Colonic mucosa (tissue), 4 donors: ENCODE results near the gene SECISBP2L. TPM values are rescaled to one million over a fixed set of nuclear protein-coding genes. Genes with fewer than 3 reads are reported as not detected.

Experiments used
- DNase-seq: peaks from one replicate; pipeline ENCODE4 v3.0.0-alpha.2; 2020
- H3K27ac ChIP-seq: fragments of 200-600 bp; one replicate; pipeline ENCODE4 v1.8.0; 2021
- H3K27me3 ChIP-seq: fragments of 200-600 bp; one replicate; pipeline ENCODE4 v1.8.0; 2021
- H3K36me3 ChIP-seq: fragments of 200-600 bp; one replicate; pipeline ENCODE4 v1.8.0; 2021
- H3K4me1 ChIP-seq: fragments of 200-600 bp; one replicate; pipeline ENCODE4 v1.8.0; 2021; ENCODE audit warnings: mild to moderate bottlenecking
- H3K4me3 ChIP-seq: fragments of 200-600 bp; one replicate; pipeline ENCODE4 v1.8.0; 2021
- H3K9ac ChIP-seq, 2 donors: one replicate each; pipeline ENCODE4 v1.7.0; 2013; ENCODE audit warnings: control low read depth in 2 of 2, low read depth in 2 of 2, low read length in 2 of 2
- H3K9me3 ChIP-seq: fragments of 200-600 bp; one replicate; pipeline ENCODE4 v1.8.0; 2021
- intact Hi-C: fragments of 100-400 bp; cut with DNase I; formaldehyde crosslinking; loops from one replicate; pipeline ENCODE4 v1.14.1; 2022
- total RNA-seq, 2 donors: library from RNA; stranded (reverse); fragmentation: NEBNext Ultra II Directional in 1 of 2; extraction: Animal tissue kit (Norgen Biotek cat#: 25700) in 1 of 2; gene quantifications; one replicate each; pipeline ENCODE4 v1.2.1, GENCODE V29; 2021
- TF ChIP-seq, protein P1 (sequence below): fragments of 200-600 bp; IDR thresholded peaks from one replicate; pipeline ENCODE4 v1.8.0; 2022; ENCODE audit warnings: antibody characterized with exemption, mild to moderate bottlenecking
- donor health status: healthy.
- donor health status: DM: no; HTN: no; CAD: no.
- donor health status: DM: no; HTN: no; CAD: no.

Gene SECISBP2L
- total RNA-seq, 2 donors from 2014 or later, result 26.9 to 45.2 TPM

DNA sequence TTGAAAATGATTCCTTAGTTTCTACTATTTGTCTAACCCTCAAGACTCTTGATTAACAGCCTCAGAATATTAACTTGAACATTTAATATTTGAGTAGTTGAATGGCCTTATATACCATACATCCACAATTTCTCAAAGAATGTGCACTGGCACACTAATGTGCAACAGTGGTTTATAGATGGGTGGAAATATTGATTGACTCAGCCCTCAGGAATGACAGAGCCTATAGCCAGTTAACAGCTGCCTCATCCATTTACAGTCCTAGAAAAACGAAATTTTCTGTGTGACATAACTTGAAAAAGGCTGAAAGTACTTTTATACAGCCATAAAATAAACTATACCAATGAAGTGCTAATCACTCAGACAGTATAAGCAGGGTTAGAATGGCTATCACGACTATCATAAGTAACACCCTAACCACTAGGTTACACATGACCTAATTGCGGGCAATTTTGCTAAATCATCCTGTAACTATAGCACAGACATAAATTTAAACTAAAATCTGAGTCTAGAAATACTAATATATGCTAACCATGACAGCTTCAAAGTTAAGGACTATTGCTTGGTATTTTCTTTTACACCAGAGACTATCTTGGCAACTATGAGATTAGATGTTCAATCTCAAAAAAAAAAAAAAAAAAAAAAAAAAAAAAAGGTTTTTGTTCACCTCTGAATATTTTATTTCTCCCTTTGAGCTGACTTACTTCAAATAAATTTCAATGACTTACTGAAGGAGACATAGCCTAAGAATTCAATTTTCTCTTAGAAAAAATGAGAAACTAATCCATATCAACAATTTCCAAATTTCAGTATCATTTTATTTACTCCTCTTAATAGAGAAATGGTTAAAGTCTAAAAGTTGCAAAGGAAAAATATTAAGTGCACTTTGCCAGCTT, 9.3 kb downstream of the SECISBP2L start:
- Histone ChIP-seq H3K9ac (no peak overlapping the region), H3K27ac (no peak overlapping the region), H3K4me3 (no peak overlapping the region), H3K36me3 (no peaks in the 10 kb centered on the region), H3K4me1 (no peaks in the 10 kb centered on the region), H3K9me3 (no peaks in the 10 kb centered on the region), H3K27me3 (no peaks in the 10 kb centered on the region)
- DNase-seq, result no peak
- intact Hi-C loops, result no loop called here
- TF ChIP-seq, protein P1, sequence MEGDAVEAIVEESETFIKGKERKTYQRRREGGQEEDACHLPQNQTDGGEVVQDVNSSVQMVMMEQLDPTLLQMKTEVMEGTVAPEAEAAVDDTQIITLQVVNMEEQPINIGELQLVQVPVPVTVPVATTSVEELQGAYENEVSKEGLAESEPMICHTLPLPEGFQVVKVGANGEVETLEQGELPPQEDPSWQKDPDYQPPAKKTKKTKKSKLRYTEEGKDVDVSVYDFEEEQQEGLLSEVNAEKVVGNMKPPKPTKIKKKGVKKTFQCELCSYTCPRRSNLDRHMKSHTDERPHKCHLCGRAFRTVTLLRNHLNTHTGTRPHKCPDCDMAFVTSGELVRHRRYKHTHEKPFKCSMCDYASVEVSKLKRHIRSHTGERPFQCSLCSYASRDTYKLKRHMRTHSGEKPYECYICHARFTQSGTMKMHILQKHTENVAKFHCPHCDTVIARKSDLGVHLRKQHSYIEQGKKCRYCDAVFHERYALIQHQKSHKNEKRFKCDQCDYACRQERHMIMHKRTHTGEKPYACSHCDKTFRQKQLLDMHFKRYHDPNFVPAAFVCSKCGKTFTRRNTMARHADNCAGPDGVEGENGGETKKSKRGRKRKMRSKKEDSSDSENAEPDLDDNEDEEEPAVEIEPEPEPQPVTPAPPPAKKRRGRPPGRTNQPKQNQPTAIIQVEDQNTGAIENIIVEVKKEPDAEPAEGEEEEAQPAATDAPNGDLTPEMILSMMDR, result no peak

DNA sequence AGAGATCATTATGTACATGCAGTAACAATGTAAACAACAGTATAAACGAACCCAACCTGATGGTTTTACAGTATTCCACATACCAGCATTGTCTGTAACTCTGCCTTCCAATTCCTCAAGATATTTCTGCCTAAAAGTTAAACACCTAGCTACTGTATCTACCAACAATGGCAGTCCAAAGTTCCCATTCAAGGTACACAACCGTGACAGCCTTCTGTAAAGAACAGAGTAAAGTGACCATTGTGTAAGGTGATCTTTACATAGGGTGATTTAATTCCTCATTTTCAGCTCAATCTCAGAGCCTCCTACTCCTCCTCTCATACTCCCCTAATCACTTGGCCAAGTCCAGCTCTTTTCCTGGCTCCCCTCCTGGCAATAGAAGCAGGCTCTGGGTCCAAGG, 10.4 kb downstream of the SECISBP2L start:
- H3K27ac ChIP-seq, result no peak overlapping the region
- no peaks in the 10 kb centered on the region for H3K9me3 ChIP-seq
- no peaks in the 10 kb centered on the region for H3K36me3 ChIP-seq
- TF ChIP-seq, protein P1, result no peak
- no peak overlapping the region for H3K4me3 ChIP-seq
- intact Hi-C loops, result no loop called here
- no peak for DNase-seq
- no peak overlapping the region for H3K9ac ChIP-seq
- H3K27me3 ChIP-seq, result no peaks in the 10 kb centered on the region
- no peaks in the 10 kb centered on the region for H3K4me1 ChIP-seq

DNA sequence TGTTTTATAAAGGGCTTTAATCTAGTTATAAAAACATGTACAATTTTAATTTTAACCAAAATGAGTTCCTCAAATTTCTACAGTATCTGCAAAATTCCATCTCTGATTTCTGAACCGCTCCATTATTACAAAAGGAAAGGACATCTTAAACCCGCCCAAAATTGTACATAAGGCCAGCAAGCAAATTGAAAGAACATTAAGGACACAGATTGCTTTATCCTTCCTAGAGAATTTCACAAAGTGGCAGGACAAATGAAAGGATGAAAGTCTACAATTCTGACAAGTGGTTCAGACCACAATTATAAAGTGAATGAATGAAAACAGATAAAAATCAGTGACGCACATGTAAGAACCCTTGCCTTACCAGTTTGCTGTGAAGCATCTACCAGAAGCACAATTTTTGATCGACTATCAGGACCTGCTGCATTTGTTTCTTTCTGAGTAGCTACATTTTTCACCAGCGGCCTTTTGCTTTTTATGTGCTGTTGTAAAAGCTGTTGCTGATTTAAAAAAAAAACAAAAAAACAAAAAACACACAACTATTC, 13.6 kb downstream of the SECISBP2L start:
- H3K36me3 ChIP-seq, result no peaks in the 10 kb centered on the region
- no peak overlapping the region for H3K27ac ChIP-seq
- TF ChIP-seq, protein P1, result no peak
- no peaks in the 10 kb centered on the region for H3K9me3 ChIP-seq
- intact Hi-C loops, result no loop called here
- no peak for DNase-seq
- H3K9ac ChIP-seq, result no peak overlapping the region
- no peaks in the 10 kb centered on the region for H3K27me3 ChIP-seq
- H3K4me3 ChIP-seq, result no peak overlapping the region
- H3K4me1 ChIP-seq, result no peaks in the 10 kb centered on the region

DNA sequence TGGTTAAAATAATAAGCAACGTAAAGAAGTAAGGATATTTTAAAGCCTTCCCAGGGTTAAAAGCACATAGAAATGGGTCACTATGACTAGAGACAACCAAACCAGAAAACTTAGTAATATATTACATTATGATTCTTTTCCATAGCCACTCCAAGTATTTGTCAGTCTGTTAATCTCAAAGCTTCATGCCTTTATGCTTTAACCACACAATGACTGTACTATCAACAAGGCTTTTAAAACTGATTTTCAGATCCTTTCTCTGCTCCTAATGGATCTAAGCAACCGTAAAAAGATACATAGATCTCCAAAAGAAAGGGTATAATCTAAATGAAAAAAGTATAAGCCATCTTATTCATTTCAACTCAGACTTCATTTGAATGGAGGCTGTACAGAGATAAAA, 14.4 kb downstream of the SECISBP2L start:
- Histone ChIP-seq H3K27me3 (no peaks in the 10 kb centered on the region), H3K4me3 (no peak overlapping the region), H3K27ac (no peak overlapping the region), H3K36me3 (no peaks in the 10 kb centered on the region), H3K4me1 (no peaks in the 10 kb centered on the region), H3K9me3 (no peaks in the 10 kb centered on the region), H3K9ac (no peak overlapping the region)
- no peak for DNase-seq
- TF ChIP-seq, protein P1, result no peak
- intact Hi-C loops, result no loop called here

DNA sequence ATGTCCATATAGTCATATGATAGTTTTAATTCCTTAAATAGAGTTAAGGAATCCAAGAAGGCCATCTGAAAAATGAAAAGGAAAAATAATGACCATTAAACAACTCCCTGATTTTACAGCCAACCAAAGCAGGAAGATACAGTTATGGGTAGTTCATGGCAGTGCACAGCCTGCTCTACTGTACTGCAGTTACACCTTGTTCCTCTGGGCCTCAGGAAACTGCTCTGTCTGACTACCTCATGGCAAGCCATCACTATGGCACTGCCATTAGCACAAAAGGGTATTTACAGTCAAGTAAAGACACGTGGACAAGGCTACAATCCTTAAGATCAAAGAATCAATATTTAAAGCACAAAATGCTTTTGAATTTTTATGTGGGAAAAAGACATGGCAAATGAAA, 19.5 kb downstream of the SECISBP2L start:
- H3K4me3 ChIP-seq, result no peak overlapping the region
- no peaks in the 10 kb centered on the region for H3K9me3 ChIP-seq
- no peak overlapping the region for H3K27ac ChIP-seq
- intact Hi-C loops, result no loop called here
- no peak for DNase-seq
- H3K4me1 ChIP-seq, result no peaks in the 10 kb centered on the region
- no peak overlapping the region for H3K9ac ChIP-seq
- TF ChIP-seq, protein P1, result no peak
- H3K36me3 ChIP-seq, result no peaks in the 10 kb centered on the region
- H3K27me3 ChIP-seq, result no peaks in the 10 kb centered on the region
